Thoracic aorta (tissue), 2 donors: Measurements from ENCODE around the gene APOBEC3H. TPM values are rescaled to one million over a fixed set of nuclear protein-coding genes. Genes with fewer than 3 reads are reported as not detected.
"Not testable (repeated sequence)": the region's sequence is repeated elsewhere in the genome, so short reads cannot be mapped to it uniquely, and the experiment has no call there.

ENCODE experiments used
- ATAC-seq: fragments of 150-250 bp; one replicate; pipeline ENCODE4 v1.8.0; 2017; ENCODE audit warnings: low read depth; ENCODE audit not compliant: insufficient number of reproducible peaks, low FRiP score
- DNase-seq: peaks from one replicate; pipeline ENCODE4 v3.0.0-alpha.2; 2020; ENCODE audit warnings: low spot score
- H3K27ac ChIP-seq, 2 donors: fragments of 200-600 bp; sonication (generic); 1 replicate in 1 of 2; 2 replicates in 1 of 2; pipeline ENCODE4 v1.5.1; 2016; ENCODE audit warnings: mild to moderate bottlenecking in 2 of 2, moderate library complexity in 2 of 2
- H3K27me3 ChIP-seq: fragments of 200-600 bp; sonication (generic); replicated peaks from 2 replicates; pipeline ENCODE4 v1.6.0; 2016; ENCODE audit warnings: mild to moderate bottlenecking; ENCODE audit not compliant: insufficient read depth
- H3K36me3 ChIP-seq: fragments of 200-600 bp; sonication (generic); one replicate; pipeline ENCODE4 v1.5.1; 2016
- H3K4me1 ChIP-seq, 2 donors: fragments of 200-600 bp; sonication (generic); 1 replicate in 1 of 2; 2 replicates in 1 of 2; pipeline versions ENCODE4 v1.5.1 to v1.6.0; 2016; ENCODE audit warnings: low read depth in 2 of 2, mild to moderate bottlenecking in 1 of 2; ENCODE audit not compliant: control insufficient read depth in 1 of 2
- H3K4me3 ChIP-seq: fragments of 200-600 bp; sonication (generic); 2 replicates; pipeline ENCODE4 v1.5.1; 2016; ENCODE audit warnings: mild to moderate bottlenecking
- H3K9me3 ChIP-seq: fragments of 200-600 bp; sonication (generic); 2 replicates; pipeline ENCODE4 v1.5.1; 2016
- CTCF ChIP-seq: fragments of 200-600 bp; sonication (generic); IDR thresholded peaks from one replicate; pipeline ENCODE4 v1.5.1; 2019; ENCODE audit warnings: antibody characterized with exemption
- total RNA-seq, 2 donors: library from RNA; depleted of rRNA; stranded (reverse); fragments of >200 nt; gene quantifications; one replicate each; pipeline versions ENCODE4 v1.1.0 to v1.2.3, GENCODE V29; 2016

Gene APOBEC3H
- 1 to 10 TPM in 1 of 2 donors, not detected in 1; 1.6 TPM for total RNA-seq

- Histone ChIP-seq H3K27me3 (no peaks in the 10 kb centered on the region), H3K27ac (no peak within 1 kb of the TSS), H3K36me3 (no peaks in the 10 kb centered on the region), H3K4me1 (no peaks in the 10 kb centered on the region), H3K9me3 (no peaks in the 10 kb centered on the region), H3K4me3 (no peak within 1 kb of the TSS)
- DNase-seq (no peak), ATAC-seq (no peak)
- TF ChIP-seq CTCF = no peak
These were observed at the start of gene APOBEC3H for GRCh38 chr22:39097098-39098020. APOBEC3H (plus strand) TSS chr22:39097244; CDS start chr22:39100279, 3,035 bp downstream.

DNA sequence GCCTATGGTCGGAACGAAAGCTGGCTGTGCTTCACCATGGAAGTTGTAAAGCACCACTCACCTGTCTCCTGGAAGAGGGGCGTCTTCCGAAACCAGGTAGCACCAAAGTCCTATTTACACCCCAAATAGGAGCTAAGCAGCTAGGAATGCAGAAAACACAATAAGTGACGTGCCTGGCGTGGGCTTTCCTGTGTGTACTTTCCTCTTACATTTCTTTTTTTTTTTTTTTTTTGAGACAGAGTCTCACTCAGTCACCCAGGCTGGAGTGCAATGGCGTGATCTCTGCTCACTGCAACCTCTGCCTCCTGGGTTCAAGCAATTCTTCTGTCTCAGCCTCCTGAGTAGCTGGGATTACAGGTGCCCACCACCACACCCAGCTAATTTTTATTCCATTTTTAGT, 47.6 kb upstream of the APOBEC3H start:
- not testable (repeated sequence) for H3K27ac ChIP-seq, H3K4me3 ChIP-seq, H3K27me3 ChIP-seq, DNase-seq, H3K9me3 ChIP-seq, ATAC-seq, H3K4me1 ChIP-seq, H3K36me3 ChIP-seq

DNA sequence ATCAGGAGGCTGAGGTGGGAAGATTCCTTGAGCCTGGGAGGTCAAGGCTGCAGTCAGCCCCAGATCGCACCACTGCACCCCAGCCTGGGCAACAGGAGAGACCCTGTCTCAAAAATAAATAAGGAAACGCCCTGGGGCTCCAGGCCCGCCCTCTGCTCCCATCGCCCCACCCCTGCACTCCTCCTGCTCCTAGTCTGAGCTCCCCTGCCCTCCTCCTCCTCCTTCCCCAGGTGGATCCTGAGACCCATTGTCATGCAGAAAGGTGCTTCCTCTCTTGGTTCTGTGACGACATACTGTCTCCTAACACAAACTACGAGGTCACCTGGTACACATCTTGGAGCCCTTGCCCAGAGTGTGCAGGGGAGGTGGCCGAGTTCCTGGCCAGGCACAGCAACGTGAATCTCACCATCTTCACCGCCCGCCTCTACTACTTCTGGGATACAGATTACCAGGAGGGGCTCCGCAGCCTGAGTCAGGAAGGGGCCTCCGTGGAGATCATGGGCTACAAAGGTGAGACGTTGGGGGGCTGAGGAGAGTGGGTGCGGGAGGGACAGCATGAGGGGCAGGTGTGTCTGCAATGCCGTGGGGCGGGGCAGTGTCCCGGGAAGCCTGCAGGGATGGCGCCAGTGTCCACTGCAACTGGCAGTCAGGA, 45.1 kb upstream of the APOBEC3H start:
- ATAC-seq, H3K27me3 ChIP-seq, H3K4me1 ChIP-seq, DNase-seq, H3K36me3 ChIP-seq, H3K9me3 ChIP-seq, H3K27ac ChIP-seq, H3K4me3 ChIP-seq: not testable (repeated sequence)

- Histone ChIP-seq H3K4me1 (no peaks in the 10 kb centered on the region), H3K27ac (no peak overlapping the region), H3K36me3 (no peaks in the 10 kb centered on the region), H3K9me3 (no peaks in the 10 kb centered on the region), H3K4me3 (no peak overlapping the region), H3K27me3 (no peaks in the 10 kb centered on the region)
- TF ChIP-seq CTCF = no peak
- ATAC-seq (no peak), DNase-seq (no peak)
These were observed 41.4 kb upstream of the APOBEC3H start for GRCh38 chr22:39055658-39056057.

GRCh38 chr22:39061290-39061689, 35.8 kb upstream of the APOBEC3H start:
- not testable (repeated sequence) for H3K4me3 ChIP-seq, DNase-seq, H3K36me3 ChIP-seq, H3K27ac ChIP-seq, H3K9me3 ChIP-seq, H3K27me3 ChIP-seq, H3K4me1 ChIP-seq, ATAC-seq

DNA sequence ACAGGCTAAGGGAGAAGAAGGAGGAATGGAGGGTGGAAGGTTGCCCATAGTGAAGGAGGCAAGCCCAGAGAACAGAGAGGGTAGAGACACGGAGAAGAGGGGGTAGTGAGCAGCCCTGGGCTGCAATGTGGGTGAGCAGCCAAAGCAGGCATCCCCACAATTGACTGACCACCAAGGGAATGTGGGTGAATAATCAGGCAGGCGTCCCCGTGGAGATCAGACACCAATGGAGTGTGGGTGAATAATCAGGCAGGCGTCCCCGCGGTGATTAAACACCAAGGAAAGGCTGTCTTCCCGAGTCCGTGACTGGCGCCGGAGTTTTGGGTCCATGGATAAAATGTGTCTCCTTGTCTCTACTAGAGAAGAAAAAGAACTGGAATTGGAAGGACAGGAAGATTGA, 35.1 kb upstream of the APOBEC3H start:
- not testable (repeated sequence) for H3K4me1 ChIP-seq, H3K27ac ChIP-seq, H3K36me3 ChIP-seq, DNase-seq, H3K4me3 ChIP-seq, H3K27me3 ChIP-seq, H3K9me3 ChIP-seq, ATAC-seq

GRCh38 chr22:39063904-39064303, 33.1 kb upstream of the APOBEC3H start:
- H3K27ac ChIP-seq, H3K27me3 ChIP-seq, H3K4me3 ChIP-seq, ATAC-seq, DNase-seq, H3K4me1 ChIP-seq, H3K9me3 ChIP-seq, H3K36me3 ChIP-seq: not testable (repeated sequence)

- not testable (repeated sequence) for H3K4me1 ChIP-seq, H3K27ac ChIP-seq, H3K36me3 ChIP-seq, H3K4me3 ChIP-seq, ATAC-seq, H3K27me3 ChIP-seq, H3K9me3 ChIP-seq, DNase-seq
These were observed 30.4 kb upstream of the APOBEC3H start for GRCh38 chr22:39066442-39067276.
